GM18507 (cell line): ENCODE measurements around the gene APPL2.
"Not testable (repeated sequence)": the region's sequence is repeated elsewhere in the genome, so short reads cannot be mapped to it uniquely, and the experiment has no call there.

Source experiments
- DNase-seq: peaks from one replicate; pipeline ENCODE4 v3.0.0; 2011; ENCODE audit warnings: low read depth; ENCODE audit not compliant: insufficient read length; ENCODE audit errors: extremely low spot score
- FAIRE-seq: peaks from 2 replicates; lab custom pipeline; 2011; peaks lifted over from hg19 to GRCh38; lab: Jason Lieb, UNC

Gene APPL2

DNA sequence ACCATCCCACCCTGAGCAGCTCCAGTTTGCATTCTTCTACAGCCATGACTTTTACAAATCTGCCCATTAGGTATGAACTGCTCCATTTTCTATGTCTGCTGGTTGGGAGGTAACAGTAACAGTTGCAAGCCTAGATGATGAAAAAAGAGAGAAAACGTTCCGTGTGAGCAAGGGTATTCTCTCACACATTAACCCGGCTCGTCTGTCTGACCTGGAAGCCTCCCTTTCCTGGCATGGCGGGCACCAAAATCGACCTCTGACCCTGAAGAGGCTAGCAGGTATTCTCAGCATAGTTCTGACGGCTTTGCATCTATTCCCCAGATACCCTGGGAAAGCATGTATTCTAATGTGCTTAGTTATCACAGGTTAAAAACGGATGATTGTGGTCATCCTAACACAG is 31.8 kb downstream of the APPL2 start:
- FAIRE-seq (no peak), DNase-seq (no peak)

DNA sequence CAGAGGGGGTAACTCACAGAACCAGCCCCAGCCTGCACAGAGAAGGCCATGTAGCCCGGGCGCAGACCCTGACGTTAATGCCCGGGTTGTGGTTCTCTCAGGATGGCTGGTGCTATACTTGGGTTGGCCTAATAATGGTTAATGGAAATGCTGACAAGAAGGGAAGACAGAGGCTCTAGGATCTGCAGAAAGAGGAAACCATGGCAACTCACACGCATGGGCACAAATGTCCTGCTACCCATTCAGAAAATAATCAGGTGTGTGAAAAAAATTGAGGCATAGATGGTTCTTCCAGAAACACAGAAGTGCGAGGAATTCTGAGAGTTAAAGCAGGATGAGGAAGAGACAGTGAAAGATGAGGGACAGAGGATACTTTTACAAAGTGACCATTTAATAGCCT is 33.8 kb downstream of the APPL2 start:
- DNase-seq (no peak), FAIRE-seq (no peak)

DNA sequence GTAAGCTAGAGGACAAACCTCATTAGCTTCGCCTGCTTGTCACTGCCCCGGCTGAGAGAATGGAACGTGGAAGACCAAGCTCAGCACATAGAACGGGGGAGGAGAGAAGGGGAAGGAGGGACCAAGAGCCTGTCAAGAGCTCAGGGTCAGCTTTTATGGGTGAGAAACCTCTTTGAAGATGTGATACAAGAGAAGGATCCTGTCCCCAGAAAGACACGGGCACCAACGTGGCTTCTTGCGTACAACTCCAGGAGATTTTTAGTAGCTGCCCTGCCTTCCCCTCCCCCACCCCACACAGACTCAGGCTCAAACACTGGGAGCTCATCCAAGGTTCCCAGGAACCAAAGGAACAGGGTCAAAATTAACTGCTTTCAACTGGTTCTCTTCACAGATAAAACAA is 34.7 kb downstream of the APPL2 start:
- FAIRE-seq (no peak), DNase-seq (no peak)

DNA sequence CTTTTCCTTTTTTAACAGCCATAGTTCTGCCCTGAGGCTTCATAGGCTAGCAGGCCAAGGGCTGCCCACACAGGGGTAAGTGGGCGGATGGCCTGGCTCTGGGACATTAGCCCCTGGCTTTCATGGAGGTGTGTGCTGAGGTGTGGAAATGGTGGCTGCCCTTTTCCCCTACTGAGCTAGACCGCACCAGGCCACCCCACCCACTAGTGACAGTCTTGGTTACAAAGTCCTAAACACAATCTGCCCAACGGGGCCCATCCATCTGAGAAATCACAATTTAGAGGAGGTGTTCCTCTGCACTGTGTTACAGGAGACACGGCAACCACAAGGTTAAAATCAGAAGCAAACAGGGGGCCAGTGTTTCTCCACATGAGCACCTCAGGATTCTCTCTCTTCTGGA is 35.6 kb downstream of the APPL2 start:
- no peak for DNase-seq
- no peak for FAIRE-seq

DNA sequence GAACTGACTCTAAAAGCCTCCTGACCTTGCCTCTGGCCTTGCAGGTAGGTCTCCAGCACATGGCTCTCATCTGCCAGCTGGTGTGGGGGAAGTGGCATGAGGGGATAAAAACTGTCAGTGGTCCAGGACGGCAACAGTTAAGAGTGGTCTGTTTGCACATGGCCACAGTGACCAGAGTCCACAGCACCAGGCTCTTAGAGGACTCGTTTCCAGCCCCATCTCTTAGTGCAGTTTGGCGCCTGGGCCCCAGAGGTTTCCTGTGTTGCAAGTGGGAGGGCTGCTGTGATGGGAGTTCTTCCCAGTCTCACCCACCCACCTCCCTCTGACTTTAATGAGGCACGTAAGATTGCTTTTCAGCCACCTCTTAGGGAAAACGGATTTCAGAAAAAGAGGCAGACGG is 37.0 kb downstream of the APPL2 start:
- no peak for DNase-seq
- no peak for FAIRE-seq

DNA sequence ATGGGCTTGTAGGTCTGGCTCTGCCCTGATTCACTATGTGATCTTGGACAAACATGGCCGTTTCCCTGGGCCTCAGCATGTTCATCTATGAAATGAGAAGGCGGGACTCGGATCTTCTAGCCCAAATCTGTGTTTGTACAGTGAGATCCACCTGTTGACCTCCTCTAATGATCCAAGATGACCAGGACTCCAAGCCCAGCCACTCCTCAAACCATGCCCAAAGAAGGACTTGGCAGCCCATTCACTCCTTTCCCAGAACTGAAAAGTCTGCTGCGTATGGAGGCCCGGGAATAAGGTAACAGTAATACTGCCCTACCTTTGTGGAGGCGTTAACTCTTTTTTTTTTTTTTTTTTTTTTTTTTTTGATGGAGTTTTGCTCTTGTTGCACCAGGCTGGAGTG is 39.9 kb downstream of the APPL2 start:
- FAIRE-seq (no peak), DNase-seq (no peak)

DNA sequence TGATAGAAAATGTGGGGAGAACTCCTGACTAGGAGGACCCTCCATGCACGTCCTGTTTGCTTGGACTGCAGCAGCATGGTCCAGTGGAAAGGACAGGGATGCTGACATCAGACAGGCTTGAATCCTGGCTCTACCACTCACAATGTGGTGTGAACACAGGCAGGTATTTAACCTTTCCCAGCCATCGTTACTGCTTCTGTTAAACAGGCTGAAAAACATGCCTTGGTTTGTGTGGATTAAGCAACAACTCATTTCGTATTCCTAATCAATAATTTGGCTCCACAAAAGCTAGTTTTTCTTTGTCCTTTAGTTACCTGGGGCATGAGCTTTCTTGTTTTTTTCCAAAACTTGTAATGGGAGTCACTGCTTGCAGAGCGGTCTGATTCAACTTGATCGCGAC is 41.0 kb downstream of the APPL2 start:
- DNase-seq (no peak), FAIRE-seq (no peak)

DNA sequence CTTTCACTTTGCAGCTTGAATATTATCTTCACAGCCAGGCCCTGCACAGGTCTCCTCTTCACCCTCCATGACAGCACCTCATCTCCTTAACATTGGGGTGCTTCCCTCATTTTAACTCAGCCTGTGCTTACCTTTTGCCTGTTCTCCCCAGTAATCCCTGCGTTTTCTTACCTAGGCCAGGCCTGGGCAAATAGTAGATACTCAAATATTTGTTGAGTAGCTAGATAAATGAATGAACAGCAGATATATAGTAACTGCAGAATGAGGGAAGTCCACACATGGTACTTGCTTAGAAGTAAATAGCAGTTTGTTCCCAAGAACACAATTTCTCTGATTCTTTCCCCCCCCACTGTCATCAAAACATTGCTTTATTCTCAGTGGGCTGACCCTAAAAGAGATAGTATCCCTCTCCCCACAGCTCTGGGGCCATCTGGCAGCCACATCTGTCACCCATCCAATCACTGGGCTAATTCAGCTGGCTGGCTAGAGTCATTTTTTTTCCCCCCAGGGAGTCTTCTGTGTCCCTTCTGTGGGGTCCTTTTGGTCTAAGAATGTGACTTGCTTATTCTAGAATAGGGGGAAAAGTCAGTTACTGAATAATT is 43.2 kb downstream of the APPL2 start:
- DNase-seq (no peak), FAIRE-seq (no peak)

DNA sequence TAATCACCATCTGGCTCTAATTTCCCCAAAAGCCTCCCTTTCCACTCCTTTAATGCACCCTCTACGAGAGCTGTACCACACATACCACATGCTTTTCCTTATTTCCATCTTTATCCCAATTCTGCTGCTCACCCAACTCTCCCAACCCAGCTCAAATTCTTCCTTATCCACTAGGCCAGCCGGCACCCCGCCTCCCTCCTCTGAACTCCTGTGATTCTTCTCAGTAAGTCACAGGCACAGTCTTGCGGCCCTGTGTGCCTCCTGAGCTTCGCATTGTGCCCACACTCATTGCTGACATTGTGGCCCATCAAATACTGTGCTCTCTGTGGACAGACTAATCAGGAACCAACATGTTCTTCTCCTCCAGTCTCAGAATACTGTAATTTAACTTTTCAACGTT is 45.4 kb downstream of the APPL2 start:
- DNase-seq, result no peak

DNA sequence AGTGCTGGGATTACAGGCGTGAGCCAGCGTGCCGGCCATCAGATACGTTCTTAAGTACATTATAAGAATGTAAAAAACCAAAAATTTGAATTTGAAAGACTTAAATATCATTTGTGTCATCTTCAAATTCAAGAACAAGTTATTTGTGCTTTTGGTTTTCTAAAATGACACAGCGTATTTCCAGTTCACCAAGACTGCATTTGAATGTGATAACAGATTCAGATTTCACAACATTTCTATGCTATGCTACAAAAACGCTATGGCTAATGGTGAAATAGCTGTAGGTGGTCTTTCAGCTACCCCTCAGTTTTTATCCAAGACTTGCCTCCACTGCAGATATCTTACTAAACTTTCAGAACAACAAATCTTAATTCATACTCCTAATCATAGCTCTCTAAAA is 46.7 kb downstream of the APPL2 start:
- no peak for DNase-seq
- no peak for FAIRE-seq

More for the DNA sequence above, 45.4 kb downstream of the APPL2 start:
- no peak for FAIRE-seq

DNA sequence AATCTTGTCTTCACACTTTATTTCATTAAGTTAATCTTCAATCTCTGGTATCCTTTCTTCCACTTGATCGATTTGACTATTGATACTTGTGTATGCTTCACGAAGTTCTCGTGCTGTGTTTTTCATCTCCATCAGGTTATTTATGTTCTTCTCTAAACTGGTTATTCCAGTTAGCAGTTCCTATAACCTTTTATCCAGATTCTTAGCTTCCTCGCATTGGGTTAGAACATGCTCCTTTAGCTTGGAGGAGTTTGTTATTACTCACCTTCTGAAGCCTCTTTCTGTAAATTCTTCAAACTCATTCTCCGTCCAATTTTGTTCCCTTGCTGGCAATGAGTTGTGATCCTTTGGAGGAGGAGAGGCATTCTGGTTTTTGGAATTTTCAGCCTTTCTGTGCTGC is 52.0 kb downstream of the APPL2 start:
- FAIRE-seq, DNase-seq: not testable (repeated sequence)

DNA sequence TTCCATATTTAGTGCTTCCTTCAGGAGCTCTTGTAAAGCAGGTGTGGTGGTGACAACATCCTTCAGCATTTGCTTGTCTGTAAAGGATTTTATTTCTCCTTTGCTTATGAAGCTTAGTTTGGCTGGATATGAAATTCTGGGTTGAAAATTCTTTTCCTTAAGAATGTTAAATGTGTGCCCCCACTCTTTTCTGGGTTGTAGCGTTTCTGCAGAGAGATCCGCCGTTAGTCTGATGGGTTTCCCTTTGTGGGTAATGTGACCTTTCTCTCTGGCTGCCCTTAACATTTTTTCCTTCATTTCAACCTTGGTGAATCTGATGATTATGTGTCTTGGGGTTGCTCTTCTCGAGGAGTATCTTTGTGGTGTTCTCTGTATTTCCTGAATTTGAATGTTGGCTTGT is 52.6 kb downstream of the APPL2 start:
- DNase-seq, FAIRE-seq: not testable (repeated sequence)

DNA sequence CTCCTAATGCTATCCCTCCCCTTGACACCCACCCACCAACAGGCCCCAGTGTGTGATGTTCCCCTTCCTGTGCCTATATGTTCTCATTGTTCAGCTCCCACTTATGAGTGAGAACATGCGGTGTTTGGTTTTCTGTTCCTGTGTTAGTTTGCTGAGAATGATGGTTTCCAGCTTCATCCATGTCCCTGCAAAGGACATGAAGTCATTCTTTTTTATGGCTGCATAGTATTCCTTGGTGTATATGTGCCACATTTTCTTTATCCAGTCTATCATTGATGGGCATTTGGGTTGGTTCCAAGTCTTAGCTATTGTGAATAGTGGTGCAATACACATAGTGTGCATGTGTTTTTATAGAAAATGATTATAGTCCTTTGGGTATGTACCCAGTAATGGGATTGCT is 56.9 kb downstream of the APPL2 start:
- not testable (repeated sequence) for DNase-seq

DNA sequence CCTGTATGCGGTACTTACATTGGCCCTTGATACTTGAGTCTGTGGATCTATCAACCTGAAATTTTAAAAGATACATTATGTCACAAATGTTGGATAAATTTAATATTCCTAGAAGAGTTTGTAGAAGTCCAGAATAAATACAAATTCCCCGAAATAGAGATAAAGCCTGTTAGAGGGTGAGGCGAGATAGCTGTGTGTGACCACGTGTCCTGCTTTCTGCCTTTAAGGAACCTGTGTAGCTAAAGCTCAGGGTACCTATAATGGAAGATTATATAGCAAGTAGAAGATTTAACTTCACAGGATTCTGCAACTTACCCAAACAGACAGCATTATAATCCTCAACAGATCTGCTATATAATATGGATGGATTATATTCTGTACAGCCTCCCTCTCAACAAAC is 58.8 kb downstream of the APPL2 start:
- FAIRE-seq (no peak), DNase-seq (no peak)

More for the DNA sequence above, 56.9 kb downstream of the APPL2 start:
- FAIRE-seq, result not testable (repeated sequence)

DNA sequence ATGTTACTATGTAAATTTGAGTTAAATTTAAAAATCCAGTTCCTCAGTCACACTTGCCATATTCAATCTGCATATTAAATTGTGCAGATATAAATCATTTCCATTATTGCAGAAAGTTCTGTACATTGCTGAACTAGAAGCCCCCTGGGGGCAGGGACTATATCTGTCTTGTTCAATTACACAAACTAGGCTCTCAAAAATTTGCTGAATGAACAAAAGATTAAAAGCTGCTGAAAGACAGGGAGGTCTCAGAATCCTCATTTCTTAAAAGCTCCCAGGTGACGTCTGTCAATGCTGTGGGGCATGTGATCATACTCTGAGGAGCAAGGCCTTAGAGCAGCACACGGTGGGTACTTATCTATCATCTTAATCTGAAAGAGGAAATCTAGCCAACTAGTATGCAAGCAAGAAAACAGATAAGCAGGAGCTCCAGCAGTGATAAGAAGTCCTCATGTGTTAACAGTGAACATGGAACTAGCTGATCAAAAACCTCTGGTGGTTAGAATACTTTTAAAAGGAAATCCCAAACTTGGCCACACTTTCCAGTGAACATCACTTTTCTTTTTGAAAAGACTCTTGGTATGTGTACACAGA is 60.5 kb downstream of the APPL2 start:
- FAIRE-seq, result no peak
- DNase-seq, result no peak

DNA sequence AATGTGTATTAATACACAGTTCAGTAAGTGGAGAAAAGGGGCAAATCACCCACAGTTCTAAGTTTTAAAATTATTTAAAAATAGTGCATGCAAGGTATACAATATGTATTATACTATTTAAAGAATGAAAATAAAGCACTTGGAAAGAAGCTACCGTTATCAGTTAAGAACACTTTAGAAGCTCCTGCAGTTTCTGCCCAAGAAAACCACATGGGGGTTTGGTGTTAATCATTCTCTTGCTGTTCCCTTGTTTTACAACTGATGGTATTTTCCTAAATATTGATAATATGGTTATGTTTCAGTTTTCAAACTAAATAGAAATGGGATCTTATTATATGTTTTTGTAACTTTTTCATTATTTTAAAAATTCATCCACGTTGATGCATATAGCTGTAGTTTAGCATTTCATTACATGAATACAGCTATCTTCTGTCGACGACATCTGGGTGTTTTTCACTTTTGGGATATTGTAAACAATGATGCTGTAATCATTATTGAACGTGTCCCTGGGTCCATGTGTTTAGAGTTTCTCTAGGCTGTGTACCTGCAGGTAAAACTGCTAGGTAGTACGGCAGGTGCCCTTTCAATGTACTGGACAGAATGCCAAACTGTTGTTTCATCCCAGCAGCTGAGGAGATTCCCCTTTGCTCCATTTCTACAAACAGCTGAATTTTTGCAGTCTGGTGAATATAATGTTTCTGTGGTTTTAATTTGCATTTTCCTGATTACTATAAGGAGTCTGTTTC is 64.1 kb downstream of the APPL2 start:
- FAIRE-seq, result no peak

DNA sequence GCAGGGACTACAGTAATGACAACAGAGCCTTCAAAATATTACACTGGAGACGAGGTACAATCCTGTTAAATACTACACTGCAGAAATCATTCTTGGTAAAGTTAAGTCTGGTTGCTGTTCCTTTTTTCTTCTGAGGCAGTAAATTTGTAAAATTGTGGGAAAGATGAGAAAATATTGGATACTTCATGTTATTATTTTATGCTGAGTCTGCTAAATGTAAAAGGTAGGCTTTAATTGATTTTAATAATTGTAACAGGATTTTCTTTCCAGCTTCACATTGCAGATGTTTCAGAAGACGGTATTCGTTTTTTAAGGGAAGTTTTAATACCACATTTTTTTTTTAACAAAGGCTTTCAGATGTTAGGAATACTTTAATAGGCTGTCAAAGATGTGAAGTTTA is 65.8 kb downstream of the APPL2 start:
- DNase-seq (no peak), FAIRE-seq (no peak)

More for the DNA sequence above, 64.1 kb downstream of the APPL2 start:
- no peak for DNase-seq

DNA sequence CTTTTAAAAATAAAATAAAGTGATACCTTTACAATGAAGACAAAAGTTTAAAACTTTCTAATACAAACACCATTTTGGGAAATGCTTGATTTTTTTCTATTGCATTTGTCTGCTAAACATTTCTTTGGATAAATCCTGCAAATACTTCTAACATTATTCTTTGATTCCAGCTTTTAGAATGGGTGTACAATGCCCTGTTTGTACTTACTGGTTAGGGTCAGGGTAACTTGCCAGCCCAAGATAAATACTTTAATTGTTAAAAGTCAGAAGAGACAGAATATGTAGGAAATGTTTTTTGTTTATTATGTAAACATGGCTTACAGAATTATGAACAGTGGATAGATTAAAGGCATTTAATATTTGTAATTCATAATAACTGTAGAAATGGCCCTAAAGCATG is 68.0 kb downstream of the APPL2 start:
- no peak for FAIRE-seq
- DNase-seq, result no peak

DNA sequence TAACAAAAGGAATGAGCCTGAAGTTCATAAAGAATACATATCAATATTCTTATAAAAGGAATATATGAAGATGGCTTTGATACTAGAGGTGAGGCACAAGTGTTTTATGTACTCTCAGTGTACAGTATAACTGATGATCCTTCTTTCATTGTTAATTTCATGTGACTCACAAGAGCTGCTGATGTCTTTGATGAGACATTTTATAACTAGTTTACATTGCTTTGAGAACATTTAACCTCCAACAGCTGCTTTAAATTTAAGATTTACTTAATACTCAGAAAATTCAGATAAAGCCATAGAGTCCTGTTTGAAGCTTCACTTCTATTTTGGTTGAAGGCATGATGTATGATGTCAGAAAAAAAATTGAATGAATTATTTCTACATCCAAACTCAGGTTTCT is 68.6 kb downstream of the APPL2 start:
- FAIRE-seq, result no peak
- no peak for DNase-seq

DNA sequence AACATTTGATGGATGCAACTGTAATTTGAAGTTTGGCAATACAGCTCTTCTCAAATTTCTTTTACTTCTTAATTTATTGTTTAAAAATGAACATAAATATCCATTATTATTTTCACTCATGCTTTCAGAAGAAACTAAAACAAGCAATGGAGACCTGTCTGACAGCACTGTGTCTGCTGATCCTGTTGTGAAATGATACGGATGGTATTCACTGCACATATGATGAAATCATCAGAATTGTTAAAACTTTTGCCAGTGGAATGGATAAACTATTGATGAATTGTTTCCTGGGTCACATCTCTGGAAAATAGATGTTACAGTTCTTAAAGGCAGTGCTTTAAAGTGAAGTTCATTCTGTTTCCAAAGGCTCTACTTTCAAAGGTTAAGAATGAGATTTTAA is 69.2 kb downstream of the APPL2 start:
- no peak for DNase-seq
- FAIRE-seq, result no peak

DNA sequence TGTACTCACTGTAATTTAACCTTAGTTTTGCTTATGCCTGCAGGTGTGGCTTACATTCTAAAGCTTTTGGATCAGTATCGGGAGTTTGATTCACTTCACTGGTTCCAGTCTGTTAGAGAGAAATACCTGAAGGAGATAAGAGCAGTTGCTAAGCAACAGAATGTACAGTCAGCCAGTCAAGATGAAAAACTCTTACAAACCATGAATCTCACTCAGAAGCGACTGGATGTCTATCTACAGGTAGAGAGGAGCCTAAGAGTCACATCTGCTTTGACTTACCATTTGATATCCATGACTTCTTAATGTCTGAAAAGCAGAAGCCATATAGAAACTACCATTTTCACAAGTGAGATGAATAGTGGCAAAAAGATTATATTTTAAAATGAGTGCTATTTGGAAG is 71.9 kb downstream of the APPL2 start:
- FAIRE-seq (no peak), DNase-seq (no peak)
